ENCODE measurements around the gene NUDT9. TPM values are rescaled to one million over a fixed set of nuclear protein-coding genes. Genes with fewer than 3 reads are reported as not detected.
"Not testable (repeated sequence)": the region's sequence is repeated elsewhere in the genome, so short reads cannot be mapped to it uniquely, and the experiment has no call there.

Gene NUDT9
- total RNA-seq, 1 donor from 2014 or later: 36.0 TPM

- DNase-seq (ENCODE audit: low read depth): no peak
These were observed 38.9 kb downstream of the NUDT9 start for GRCh38 chr4:87461281-87461700.

DNA sequence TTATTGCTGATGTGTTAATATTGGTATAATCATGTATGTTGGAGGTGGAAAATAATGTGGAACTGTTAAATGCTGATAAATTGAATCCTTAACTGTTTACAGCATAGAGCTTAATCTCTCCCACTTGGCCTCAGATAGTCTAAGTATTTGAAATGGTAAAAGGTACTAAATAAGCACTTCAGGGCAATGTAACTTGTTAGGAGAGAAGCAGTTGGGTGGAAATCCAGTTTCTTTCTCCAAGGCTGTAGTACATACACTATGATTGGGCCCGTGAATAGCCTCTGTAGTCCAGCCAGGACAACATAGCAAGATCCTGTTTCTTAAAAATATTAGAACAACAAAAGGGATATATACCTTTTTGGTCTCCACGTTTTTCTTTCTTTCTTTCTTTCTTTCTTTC is 39.7 kb downstream of the NUDT9 start:
- no peak for DNase-seq (ENCODE audit: low read depth)

DNA sequence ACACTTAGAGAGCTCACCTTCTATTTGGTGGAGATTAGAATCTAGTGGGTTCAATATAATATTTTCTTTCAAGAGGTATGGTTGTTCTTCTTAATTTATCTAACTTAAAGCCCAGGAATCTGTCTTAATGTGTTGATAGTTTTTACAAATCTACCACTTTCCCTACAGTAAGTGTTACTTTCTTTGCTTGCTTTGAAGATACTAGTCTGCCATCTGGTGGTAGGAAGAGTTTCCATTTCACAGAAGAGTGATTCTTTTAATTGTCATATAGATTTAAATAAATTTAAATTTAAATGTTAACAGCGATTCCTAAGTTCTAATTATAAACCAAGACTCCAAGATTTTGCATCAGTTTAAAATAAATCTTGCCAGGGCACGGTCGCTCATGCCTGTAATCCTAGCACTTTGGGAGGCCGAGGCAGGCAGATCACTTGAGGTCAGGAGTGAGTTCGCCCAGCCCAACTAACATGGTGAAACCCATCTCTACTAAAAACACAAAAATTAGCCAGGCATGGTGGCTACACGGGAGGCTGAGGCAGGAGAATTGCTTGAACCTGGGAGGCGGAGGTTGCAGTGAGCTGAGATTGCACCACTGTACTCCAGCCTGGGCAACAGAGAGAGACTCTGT is 43.5 kb downstream of the NUDT9 start:
- peak; percentile 51 for DNase-seq (ENCODE audit: low read depth)

GRCh38 chr4:87469390-87469789 is 47.0 kb downstream of the NUDT9 start:
- DNase-seq (ENCODE audit: low read depth): no peak

DNA sequence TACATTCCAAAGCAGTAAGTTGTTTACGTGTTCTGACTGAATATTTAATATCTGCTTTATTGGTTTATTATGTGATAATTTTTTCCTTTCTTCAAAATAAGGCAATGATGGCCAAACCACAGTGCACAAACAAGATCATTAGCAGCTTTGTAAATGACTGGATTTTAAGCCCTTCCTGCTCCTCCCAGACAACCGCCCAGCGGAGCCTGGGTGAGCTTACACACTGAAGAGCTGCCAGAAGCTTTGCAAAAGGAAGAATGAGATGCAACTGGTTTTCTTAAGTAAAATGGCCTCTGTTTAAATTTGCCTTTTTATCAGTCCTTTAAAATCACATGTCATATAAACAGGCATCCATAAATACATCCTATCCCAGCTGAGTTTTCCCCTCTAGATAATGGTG is 54.6 kb downstream of the NUDT9 start:
- no peak for DNase-seq (ENCODE audit: low read depth)

DNA sequence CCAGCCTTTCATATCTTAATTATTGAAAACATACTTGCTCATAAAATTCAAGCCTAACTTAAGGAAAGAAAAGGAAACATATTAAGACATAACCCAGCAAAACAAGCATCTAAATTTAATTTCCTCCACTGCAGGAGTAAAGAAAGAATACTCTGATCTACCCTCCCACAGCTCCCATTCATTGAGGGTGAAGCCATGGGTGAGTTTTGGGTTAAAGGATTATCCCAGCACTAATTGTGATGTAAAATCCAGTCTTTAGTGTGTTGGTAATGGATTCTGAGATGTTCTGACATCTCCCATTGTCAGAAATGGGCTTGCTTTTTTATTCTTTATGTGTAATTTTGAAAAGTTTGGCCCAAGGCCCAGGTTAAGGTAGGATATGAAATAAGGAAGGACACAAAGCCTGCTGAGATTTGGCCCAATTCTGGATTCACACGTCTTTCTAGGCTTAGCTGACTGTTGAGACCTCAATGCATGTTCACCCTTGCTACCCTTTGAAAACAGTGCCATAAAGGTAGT is 56.4 kb downstream of the NUDT9 start:
- DNase-seq (ENCODE audit: low read depth): no peak

DNA sequence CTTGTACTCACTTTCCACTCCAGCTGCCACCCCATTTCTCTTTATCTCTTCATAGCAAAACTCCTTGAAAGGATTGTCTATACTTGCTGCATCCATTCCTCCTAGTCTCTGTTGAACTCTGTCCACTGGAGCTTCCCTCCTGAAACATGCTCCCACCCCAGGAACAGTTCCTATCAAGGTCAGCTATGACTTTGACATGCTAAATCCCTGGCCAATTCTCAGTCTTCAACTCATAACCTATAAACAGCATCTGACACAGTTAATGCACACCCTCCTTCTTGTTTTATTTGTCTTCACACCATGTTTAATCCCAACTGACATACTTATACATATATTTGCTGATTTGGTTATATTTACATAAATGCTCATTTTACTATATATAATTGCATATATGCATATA is 59.0 kb downstream of the NUDT9 start:
- no peak for DNase-seq (ENCODE audit: low read depth)

DNA sequence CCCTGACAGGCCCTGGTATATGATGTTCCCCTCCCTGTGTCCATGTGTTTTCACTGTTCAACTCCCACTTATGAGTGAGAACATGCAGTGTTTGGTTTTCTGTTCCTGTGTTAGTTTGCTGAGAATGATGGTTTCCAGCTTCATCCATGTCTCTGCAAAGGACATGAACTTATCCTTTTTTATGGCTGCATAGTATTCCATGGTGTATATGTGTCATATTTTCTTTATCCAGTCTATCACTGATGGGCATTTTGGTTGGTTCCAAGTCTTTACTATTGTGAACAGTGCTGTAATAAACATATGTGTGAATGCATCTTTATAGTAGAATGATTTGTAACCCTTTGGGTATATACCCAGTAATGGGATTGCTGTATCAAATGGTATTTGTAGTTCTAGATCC is 60.9 kb downstream of the NUDT9 start:
- not testable (repeated sequence) for DNase-seq (ENCODE audit: low read depth)

GRCh38 chr4:87488666-87489065 is 66.3 kb downstream of the NUDT9 start:
- DNase-seq (ENCODE audit: low read depth): not testable (repeated sequence)

DNA sequence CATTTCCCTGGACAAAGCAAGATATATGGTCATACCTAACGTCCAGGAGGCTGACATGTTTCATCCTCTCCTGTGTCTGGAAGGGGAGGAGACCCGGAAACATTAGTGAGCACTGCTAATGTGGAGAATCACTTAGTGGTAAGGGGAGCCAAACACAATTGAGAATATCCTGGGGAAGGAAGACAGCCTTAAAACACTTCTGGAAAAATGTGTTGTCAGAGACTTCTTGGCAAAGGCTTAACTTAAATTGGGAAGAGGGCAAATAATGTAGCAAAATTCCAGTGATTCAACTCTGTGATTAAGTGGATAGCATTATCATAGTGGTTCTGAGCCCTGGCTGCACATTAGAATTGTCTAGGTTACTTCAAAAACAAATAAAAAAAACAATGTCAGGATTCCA is 67.3 kb downstream of the NUDT9 start:
- DNase-seq (ENCODE audit: low read depth): no peak

GRCh38 chr4:87490664-87491369 is 68.4 kb downstream of the NUDT9 start:
- no peak for DNase-seq (ENCODE audit: low read depth)

- DNase-seq (ENCODE audit: low read depth): no peak
These were observed 69.1 kb downstream of the NUDT9 start for GRCh38 chr4:87491436-87491835.

GRCh38 chr4:87491851-87492250 is 69.5 kb downstream of the NUDT9 start:
- DNase-seq (ENCODE audit: low read depth): not testable (repeated sequence)

DNA sequence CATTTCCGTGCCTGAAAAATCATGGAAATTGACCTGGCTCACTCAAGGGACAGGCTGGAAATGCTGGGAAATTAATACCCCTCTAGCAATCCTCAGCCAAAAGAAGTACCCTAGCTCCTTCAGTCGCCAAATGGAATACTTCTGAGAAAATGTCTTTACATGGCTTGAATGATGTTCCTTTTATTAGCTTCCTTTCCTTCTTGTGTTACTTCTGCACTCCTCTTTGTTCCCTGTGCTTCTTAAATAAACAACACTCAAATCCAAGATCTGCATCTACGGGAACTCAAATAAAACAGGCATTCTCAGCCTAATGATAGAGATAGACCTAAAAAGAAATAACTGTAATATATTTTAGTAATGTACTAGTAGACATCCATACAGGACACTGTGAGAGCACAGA is 70.7 kb downstream of the NUDT9 start:
- no peak for DNase-seq (ENCODE audit: low read depth)

- no peak for DNase-seq (ENCODE audit: low read depth)
These were observed 74.8 kb downstream of the NUDT9 start for GRCh38 chr4:87497159-87497558.

- DNase-seq (ENCODE audit: low read depth): no peak
These were observed 75.2 kb downstream of the NUDT9 start for GRCh38 chr4:87497578-87497977.

DNA sequence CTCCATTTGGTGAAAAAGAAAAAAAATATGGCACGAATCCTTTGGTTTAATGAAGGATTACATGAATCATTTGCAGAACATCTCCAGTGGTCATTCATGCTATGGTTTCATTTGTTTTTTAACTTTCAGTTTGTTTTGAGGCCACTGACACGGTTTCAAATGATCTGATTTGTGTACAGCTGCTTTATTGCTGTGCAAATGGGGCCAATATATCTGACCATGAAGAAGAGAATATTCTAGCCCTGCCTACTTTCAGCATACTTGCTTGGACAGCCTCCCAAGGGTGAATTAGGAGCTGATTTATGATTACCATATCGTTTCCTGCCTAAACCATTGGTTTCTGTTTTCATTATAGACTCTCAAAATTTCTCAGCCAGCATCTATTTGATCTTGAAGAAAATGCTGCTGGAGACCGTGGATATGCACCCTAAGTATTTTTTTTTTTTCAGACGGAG is 76.1 kb downstream of the NUDT9 start:
- peak; percentile 36 for DNase-seq (ENCODE audit: low read depth)

- DNase-seq (ENCODE audit: low read depth): no peak
These were observed 77.2 kb downstream of the NUDT9 start for GRCh38 chr4:87499403-87500091.

GRCh38 chr4:87500092-87500462 is 77.7 kb downstream of the NUDT9 start:
- DNase-seq (ENCODE audit: low read depth): no peak

- peak; percentile 60 for DNase-seq (ENCODE audit: low read depth)
These were observed 80.3 kb downstream of the NUDT9 start for GRCh38 chr4:87502580-87503238.

- no peak for DNase-seq (ENCODE audit: low read depth)
These were observed 83.5 kb downstream of the NUDT9 start for GRCh38 chr4:87505862-87506261.

Data from myocyte (in vitro differentiated cells).